Measurements from ENCODE around the gene MYO7A.
A peak's percentile ranks its signal among the peaks of the same experiment; 100 is the strongest.

Gene MYO7A

DNA sequence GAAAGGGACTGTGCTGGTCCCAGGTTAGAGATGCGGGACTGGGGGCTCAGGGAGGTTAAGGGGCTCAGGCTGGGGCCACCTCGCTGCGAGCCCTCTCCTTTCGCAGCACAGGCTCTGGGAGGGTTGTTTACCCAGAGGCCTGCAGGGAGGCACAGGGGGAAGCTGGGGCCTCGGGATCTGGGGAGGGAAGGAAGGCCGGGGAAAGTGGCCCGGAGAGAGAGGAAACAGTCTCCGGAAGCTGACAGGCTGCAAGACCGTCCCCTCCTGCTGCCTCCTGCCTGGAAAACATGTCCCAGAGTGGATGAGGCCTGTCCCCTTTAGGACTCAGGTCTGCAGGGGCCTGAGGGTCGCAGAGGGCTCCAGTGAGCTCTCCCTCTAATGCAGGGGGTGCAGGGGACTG is 45.4 kb downstream of the MYO7A start:
- Histone ChIP-seq H3K9me3 (ENCODE audit: control extremely low read depth in 1 of 5, control insufficient read depth in 4 of 5, insufficient read depth in 2 of 5, low read depth in 1 of 5, low read length in 4 of 5) (no peaks in the 10 kb centered on the region), H3K27me3 (replicated peaks in 2 of 5; ENCODE audit: control insufficient read depth in 4 of 5, insufficient read depth in 5 of 5, low read length in 4 of 5) (no peaks in the 10 kb centered on the region), H3K27ac (ENCODE audit: insufficient read depth in 1 of 2, low read depth in 1 of 2, low read length in 2 of 2, poor library complexity in 1 of 2, severe bottlenecking in 2 of 2) (no peak overlapping the region), H3K36me3 (ENCODE audit: control insufficient read depth in 4 of 4, insufficient read depth in 4 of 4, low read length in 3 of 4) (no peaks in the 10 kb centered on the region), H3K4me3 (ENCODE audit: control insufficient read depth in 1 of 7, extremely low read depth in 1 of 7, insufficient read depth in 4 of 7, low read depth in 2 of 7, low read length in 6 of 7) (no peak overlapping the region), H3K4me1 (ENCODE audit: control extremely low read depth in 1 of 4, control insufficient read depth in 4 of 4, insufficient read depth in 4 of 4, low read length in 3 of 4) (peaks cover 2 to 36% (median 31%) of the 10 kb centered on the region in 4 experiments)
- 21% methylated on average over 8 of the region's 10 CpGs for WGBS (ENCODE audit: insufficient coverage)
- ChIA-PET POLR2A (no interaction called here), CTCF (interaction anchor here (0.9 to 3.6 kb wide), 10 partner anchors 11 to 82 kb away, joined by 3 to 14 read pairs (median 4); no protein-coding TSS in a partner anchor)
- DNase-seq, result no peak

DNA sequence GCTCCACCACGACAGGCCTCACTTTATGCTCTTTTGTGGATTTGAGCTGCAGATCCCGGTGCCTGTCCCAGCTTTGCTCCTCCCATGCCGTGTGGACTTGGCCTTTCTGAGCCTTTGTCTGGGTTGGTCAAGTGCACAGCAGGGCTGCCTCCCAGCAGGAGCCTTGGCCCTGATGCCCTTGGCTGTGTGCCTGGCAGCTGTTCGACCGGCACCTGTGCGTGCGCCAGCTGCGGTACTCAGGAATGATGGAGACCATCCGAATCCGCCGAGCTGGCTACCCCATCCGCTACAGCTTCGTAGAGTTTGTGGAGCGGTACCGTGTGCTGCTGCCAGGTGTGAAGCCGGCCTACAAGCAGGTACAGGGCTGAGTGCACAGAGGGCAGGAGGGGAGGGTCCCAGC is 46.5 kb downstream of the MYO7A start:
- over 99% methylated on average over 16 of the region's 16 CpGs for WGBS (ENCODE audit: insufficient coverage)
- no peak overlapping the region for H3K4me3 ChIP-seq (ENCODE audit: control insufficient read depth in 1 of 7, extremely low read depth in 1 of 7, insufficient read depth in 4 of 7, low read depth in 2 of 7, low read length in 6 of 7)
- no peak for DNase-seq
- peaks cover 2 to 36% (median 31%) of the 10 kb centered on the region in 4 experiments for H3K4me1 ChIP-seq (ENCODE audit: control extremely low read depth in 1 of 4, control insufficient read depth in 4 of 4, insufficient read depth in 4 of 4, low read length in 3 of 4)
- no peaks in the 10 kb centered on the region for H3K36me3 ChIP-seq (ENCODE audit: control insufficient read depth in 4 of 4, insufficient read depth in 4 of 4, low read length in 3 of 4)
- H3K9me3 ChIP-seq (ENCODE audit: control extremely low read depth in 1 of 5, control insufficient read depth in 4 of 5, insufficient read depth in 2 of 5, low read depth in 1 of 5, low read length in 4 of 5), result no peaks in the 10 kb centered on the region
- H3K27ac ChIP-seq (ENCODE audit: insufficient read depth in 1 of 2, low read depth in 1 of 2, low read length in 2 of 2, poor library complexity in 1 of 2, severe bottlenecking in 2 of 2), result no peak overlapping the region
- ChIA-PET POLR2A (no interaction called here), CTCF (interaction anchor here (0.9 to 3.6 kb wide), 8 partner anchors 9 to 83 kb away, joined by 3 to 14 read pairs (median 6); partner anchors contain the start of gene MYO7A)
- no peaks in the 10 kb centered on the region for H3K27me3 ChIP-seq (replicated peaks in 2 of 5; ENCODE audit: control insufficient read depth in 4 of 5, insufficient read depth in 5 of 5, low read length in 4 of 5)

DNA sequence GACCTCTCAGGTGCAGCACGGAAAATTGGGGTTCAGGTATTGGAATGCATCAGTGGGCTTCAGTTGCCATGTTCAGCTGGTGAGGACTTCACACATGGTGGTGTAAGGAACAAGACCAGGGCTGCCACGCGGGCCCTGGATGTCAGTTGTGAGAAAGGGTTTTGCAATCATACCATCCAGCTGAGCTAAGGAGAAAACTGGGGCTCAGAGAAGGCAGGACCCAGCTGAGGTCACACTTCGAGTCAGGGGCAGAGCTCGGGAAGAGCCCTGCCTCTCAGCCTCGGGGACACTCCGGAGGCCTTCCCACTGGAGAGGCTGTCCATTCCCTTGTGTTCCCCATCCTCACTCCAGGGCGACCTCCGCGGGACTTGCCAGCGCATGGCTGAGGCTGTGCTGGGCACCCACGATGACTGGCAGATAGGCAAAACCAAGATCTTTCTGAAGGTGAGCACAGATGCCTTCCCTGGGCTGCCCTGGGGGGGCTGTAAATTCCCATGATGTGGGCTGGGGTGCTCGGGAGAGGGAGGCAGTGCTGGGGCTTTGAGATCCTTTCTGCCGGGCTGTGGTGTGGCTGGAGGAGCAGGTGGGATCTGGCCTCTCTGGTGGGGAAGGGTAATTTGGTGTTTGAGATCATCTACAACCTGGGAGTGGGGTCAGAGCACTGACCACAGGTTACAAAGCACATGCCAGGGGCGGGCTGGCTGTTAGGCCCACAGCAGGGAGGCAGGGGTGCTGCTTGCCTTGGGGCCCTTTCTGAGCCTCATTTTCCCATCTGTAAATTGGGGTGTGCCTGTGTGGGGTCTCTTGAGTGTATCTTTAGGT is 47.2 kb downstream of the MYO7A start:
- Histone ChIP-seq H3K9me3 (ENCODE audit: control extremely low read depth in 1 of 5, control insufficient read depth in 4 of 5, insufficient read depth in 2 of 5, low read depth in 1 of 5, low read length in 4 of 5) (no peaks in the 10 kb centered on the region), H3K27ac (ENCODE audit: insufficient read depth in 1 of 2, low read depth in 1 of 2, low read length in 2 of 2, poor library complexity in 1 of 2, severe bottlenecking in 2 of 2) (no peak overlapping the region), H3K27me3 (replicated peaks in 2 of 5; ENCODE audit: control insufficient read depth in 4 of 5, insufficient read depth in 5 of 5, low read length in 4 of 5) (no peaks in the 10 kb centered on the region), H3K4me1 (ENCODE audit: control extremely low read depth in 1 of 4, control insufficient read depth in 4 of 4, insufficient read depth in 4 of 4, low read length in 3 of 4) (peaks cover 2 to 36% (median 31%) of the 10 kb centered on the region in 4 experiments), H3K36me3 (ENCODE audit: control insufficient read depth in 4 of 4, insufficient read depth in 4 of 4, low read length in 3 of 4) (no peaks in the 10 kb centered on the region), H3K4me3 (ENCODE audit: control insufficient read depth in 1 of 7, extremely low read depth in 1 of 7, insufficient read depth in 4 of 7, low read depth in 2 of 7, low read length in 6 of 7) (no peak overlapping the region)
- WGBS (ENCODE audit: insufficient coverage), result 84% methylated on average over 11 of the region's 15 CpGs
- peak in 1 of 3 donors; percentile 28 for DNase-seq
- POLR2A ChIA-PET, result no interaction called here
- CTCF ChIA-PET, result interaction anchor here (0.9 to 5.2 kb wide), 10 partner anchors 9 to 84 kb away, joined by 3 to 33 read pairs (median 8); partner anchors contain the start of gene MYO7A

DNA sequence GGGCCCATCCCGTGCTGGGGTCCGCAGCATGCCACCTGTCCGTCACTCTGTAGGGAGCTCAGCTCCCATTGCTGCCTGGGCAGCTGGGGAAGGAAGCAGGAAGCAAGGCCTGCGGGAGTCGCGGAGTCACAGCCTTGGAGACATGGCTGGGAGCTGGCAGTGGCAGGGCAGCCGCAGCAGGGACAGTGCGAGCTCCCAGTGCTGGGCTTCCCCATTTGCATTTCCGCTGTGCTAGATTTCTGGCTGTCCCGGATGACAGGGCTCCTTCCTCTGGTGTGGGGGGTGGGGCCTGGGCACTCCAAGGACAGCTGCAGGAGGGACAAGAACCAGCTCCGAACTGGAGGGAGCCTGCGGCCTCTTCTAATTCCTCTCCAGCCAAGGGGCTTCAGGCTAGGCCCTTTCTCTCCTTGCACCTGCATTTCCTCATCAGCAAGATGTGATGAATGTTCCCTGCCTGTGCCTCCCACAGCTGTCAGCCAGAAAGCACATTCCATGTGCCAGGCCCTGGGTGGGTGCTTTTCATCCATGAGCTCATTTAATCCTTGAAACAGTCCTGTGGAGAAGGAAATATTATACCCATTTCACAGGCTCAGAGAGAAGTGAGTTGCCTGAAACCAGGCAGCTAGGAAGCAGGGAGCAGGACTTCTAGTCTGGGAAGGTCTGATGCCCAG is 48.0 kb downstream of the MYO7A start:
- H3K9me3 ChIP-seq (ENCODE audit: control extremely low read depth in 1 of 5, control insufficient read depth in 4 of 5, insufficient read depth in 2 of 5, low read depth in 1 of 5, low read length in 4 of 5), result no peaks in the 10 kb centered on the region
- CTCF ChIA-PET, result interaction anchor here (0.9 to 5.2 kb wide), 8 partner anchors 8 to 85 kb away, joined by 3 to 33 read pairs (median 8); partner anchors contain the start of gene MYO7A
- POLR2A ChIA-PET, result no interaction called here
- H3K36me3 ChIP-seq (ENCODE audit: control insufficient read depth in 4 of 4, insufficient read depth in 4 of 4, low read length in 3 of 4), result no peaks in the 10 kb centered on the region
- 15% methylated on average over 8 of the region's 12 CpGs for WGBS (ENCODE audit: insufficient coverage)
- H3K4me3 ChIP-seq (ENCODE audit: control insufficient read depth in 1 of 7, extremely low read depth in 1 of 7, insufficient read depth in 4 of 7, low read depth in 2 of 7, low read length in 6 of 7), result peak overlapping the region in 2 of 7 experiments; percentile 10 to 28
- H3K27ac ChIP-seq (ENCODE audit: insufficient read depth in 1 of 2, low read depth in 1 of 2, low read length in 2 of 2, poor library complexity in 1 of 2, severe bottlenecking in 2 of 2), result no peak overlapping the region
- H3K4me1 ChIP-seq (ENCODE audit: control extremely low read depth in 1 of 4, control insufficient read depth in 4 of 4, insufficient read depth in 4 of 4, low read length in 3 of 4), result peaks cover 2 to 36% (median 31%) of the 10 kb centered on the region in 4 experiments
- DNase-seq, result peak in 2 of 3 donors; percentile 60 to 66
- no peaks in the 10 kb centered on the region for H3K27me3 ChIP-seq (replicated peaks in 2 of 5; ENCODE audit: control insufficient read depth in 4 of 5, insufficient read depth in 5 of 5, low read length in 4 of 5)

DNA sequence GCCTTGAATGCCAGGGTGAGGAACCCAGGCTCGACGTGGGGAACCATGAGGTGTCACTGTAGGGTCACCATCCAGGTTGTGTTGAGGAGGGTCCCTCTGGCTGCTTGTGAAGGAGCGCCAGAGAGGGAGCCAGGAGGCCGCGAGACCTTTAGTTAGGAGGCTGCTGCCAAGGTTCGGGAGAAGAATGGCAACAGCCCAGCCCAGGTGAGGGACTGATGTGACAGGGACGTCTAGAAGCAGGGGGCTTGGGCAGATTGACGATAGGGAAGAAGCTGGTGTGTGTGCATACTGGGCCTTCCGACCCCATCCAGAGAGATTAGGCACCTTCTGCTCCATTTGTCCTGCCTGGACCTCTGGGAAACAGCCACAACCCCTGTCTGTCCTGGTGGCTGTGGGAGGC is 49.0 kb downstream of the MYO7A start:
- H3K9me3 ChIP-seq (ENCODE audit: control extremely low read depth in 1 of 5, control insufficient read depth in 4 of 5, insufficient read depth in 2 of 5, low read depth in 1 of 5, low read length in 4 of 5), result no peaks in the 10 kb centered on the region
- no peak for DNase-seq
- no peaks in the 10 kb centered on the region for H3K27me3 ChIP-seq (replicated peaks in 2 of 5; ENCODE audit: control insufficient read depth in 4 of 5, insufficient read depth in 5 of 5, low read length in 4 of 5)
- CTCF ChIA-PET, result interaction anchor here (0.8 to 5.2 kb wide), 4 partner anchors 12 to 50 kb away, joined by 3 to 33 read pairs (median 8); partner anchors contain the start of gene MYO7A
- H3K4me1 ChIP-seq (ENCODE audit: control extremely low read depth in 1 of 4, control insufficient read depth in 4 of 4, insufficient read depth in 4 of 4, low read length in 3 of 4), result peaks cover 2 to 36% (median 31%) of the 10 kb centered on the region in 4 experiments
- no peak overlapping the region for H3K4me3 ChIP-seq (ENCODE audit: control insufficient read depth in 1 of 7, extremely low read depth in 1 of 7, insufficient read depth in 4 of 7, low read depth in 2 of 7, low read length in 6 of 7)
- H3K27ac ChIP-seq (ENCODE audit: insufficient read depth in 1 of 2, low read depth in 1 of 2, low read length in 2 of 2, poor library complexity in 1 of 2, severe bottlenecking in 2 of 2), result no peak overlapping the region
- POLR2A ChIA-PET, result no interaction called here
- 95% methylated on average over 7 of the region's 9 CpGs for WGBS (ENCODE audit: insufficient coverage)
- no peaks in the 10 kb centered on the region for H3K36me3 ChIP-seq (ENCODE audit: control insufficient read depth in 4 of 4, insufficient read depth in 4 of 4, low read length in 3 of 4)

DNA sequence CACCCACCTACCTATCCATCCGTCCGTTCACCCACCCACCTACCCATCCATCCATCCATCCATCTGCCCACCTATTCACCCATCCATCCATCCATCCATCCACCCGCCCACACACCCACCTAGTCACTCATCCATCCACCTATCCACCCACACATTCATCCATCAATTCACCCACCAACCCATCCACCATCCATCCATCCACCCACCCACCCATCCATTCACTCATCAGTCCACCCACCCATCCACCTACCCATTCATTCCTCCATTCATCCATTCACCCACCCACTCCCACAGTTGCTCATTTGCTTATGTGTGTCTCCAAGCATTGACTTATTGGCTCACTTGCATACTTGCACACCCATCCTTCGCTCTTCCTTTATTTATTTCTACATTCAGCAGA is 50.1 kb downstream of the MYO7A start:
- no peak for DNase-seq
- H3K4me3 ChIP-seq (ENCODE audit: control insufficient read depth in 1 of 7, extremely low read depth in 1 of 7, insufficient read depth in 4 of 7, low read depth in 2 of 7, low read length in 6 of 7), result no peak overlapping the region
- POLR2A ChIA-PET, result no interaction called here
- no peaks in the 10 kb centered on the region for H3K9me3 ChIP-seq (ENCODE audit: control extremely low read depth in 1 of 5, control insufficient read depth in 4 of 5, insufficient read depth in 2 of 5, low read depth in 1 of 5, low read length in 4 of 5)
- 100% methylated on average over 1 of the region's 4 CpGs for WGBS (ENCODE audit: insufficient coverage)
- CTCF ChIA-PET, result interaction anchor here (1.0 to 5.2 kb wide), 2 partner anchors 9 to 51 kb away, joined by 4 to 33 read pairs; partner anchors contain the start of gene MYO7A
- H3K36me3 ChIP-seq (ENCODE audit: control insufficient read depth in 4 of 4, insufficient read depth in 4 of 4, low read length in 3 of 4), result no peaks in the 10 kb centered on the region
- H3K27me3 ChIP-seq (replicated peaks in 2 of 5; ENCODE audit: control insufficient read depth in 4 of 5, insufficient read depth in 5 of 5, low read length in 4 of 5), result no peaks in the 10 kb centered on the region
- peaks cover 2 to 33% (median 29%) of the 10 kb centered on the region in 4 experiments for H3K4me1 ChIP-seq (ENCODE audit: control extremely low read depth in 1 of 4, control insufficient read depth in 4 of 4, insufficient read depth in 4 of 4, low read length in 3 of 4)
- no peak overlapping the region for H3K27ac ChIP-seq (ENCODE audit: insufficient read depth in 1 of 2, low read depth in 1 of 2, low read length in 2 of 2, poor library complexity in 1 of 2, severe bottlenecking in 2 of 2)
